Measurements from ENCODE around the gene NSF. TPM values are rescaled to one million over a fixed set of nuclear protein-coding genes. Genes with fewer than 3 reads are reported as not detected.

Gene NSF
- total and polyA plus RNA-seq, 2 experiments from 2014 or later, result 18.6 to 29.0 TPM

DNA sequence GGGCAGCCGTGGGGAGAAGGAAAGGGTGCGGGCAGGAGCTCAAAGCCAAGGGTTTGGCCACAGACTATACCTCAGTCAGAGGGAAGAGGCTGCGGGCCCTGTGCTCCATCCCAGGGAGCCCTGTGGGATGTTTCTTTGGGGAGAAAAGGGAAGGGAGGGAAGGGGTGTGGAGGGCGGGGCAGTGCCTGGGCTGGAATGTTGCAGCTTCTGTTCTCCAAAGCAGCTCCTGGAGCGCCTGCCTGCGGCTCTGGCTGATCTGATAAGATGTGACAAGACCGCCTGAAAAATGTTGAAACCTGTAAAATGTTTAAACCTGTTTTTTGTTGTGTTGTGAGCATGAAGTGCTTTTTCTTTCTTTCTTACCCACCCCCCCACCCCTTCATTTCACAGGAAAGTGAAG, 195.2 kb downstream of the NSF start:
- Histone ChIP-seq H3K27ac (no peak overlapping the region), H3K9me3 (ENCODE audit: low read depth) (no peaks in the 10 kb centered on the region), H3K36me3 (no peaks in the 10 kb centered on the region), H3K4me1 (ENCODE audit: low read depth) (peaks cover 4% of the 10 kb centered on the region), H3K27me3 (no peaks in the 10 kb centered on the region), H3K4me3 (no peak overlapping the region)
- DNase-seq (ENCODE audit: low read depth in 1 of 2, low spot score in 1 of 2), result peak in 1 of 2 donors; percentile 36
- TF ChIP-seq, protein P1, sequence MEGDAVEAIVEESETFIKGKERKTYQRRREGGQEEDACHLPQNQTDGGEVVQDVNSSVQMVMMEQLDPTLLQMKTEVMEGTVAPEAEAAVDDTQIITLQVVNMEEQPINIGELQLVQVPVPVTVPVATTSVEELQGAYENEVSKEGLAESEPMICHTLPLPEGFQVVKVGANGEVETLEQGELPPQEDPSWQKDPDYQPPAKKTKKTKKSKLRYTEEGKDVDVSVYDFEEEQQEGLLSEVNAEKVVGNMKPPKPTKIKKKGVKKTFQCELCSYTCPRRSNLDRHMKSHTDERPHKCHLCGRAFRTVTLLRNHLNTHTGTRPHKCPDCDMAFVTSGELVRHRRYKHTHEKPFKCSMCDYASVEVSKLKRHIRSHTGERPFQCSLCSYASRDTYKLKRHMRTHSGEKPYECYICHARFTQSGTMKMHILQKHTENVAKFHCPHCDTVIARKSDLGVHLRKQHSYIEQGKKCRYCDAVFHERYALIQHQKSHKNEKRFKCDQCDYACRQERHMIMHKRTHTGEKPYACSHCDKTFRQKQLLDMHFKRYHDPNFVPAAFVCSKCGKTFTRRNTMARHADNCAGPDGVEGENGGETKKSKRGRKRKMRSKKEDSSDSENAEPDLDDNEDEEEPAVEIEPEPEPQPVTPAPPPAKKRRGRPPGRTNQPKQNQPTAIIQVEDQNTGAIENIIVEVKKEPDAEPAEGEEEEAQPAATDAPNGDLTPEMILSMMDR (IDR thresholded peaks at IDR 0.05; ENCODE audit: low read depth, low read length), result no peak

DNA sequence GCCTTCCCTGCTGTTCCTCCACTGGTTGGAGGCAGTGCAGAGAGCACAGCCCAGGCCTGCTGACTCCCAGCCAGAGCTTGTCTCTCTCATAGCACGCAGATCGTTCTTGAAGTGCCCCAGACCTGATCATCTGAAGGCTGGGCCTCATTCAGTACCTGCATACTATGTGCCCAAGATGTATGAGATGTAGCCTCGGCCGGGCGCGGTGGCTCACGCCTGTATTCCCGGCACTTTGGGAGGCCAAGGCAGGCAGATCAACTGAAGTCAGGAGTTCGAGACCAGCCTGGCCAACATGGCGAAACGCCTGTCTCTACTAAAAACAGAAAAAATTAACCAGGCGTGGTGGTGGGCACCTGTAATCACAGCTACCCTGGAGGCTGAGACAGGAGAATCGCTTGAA, 197.0 kb downstream of the NSF start:
- Histone ChIP-seq H3K27me3 (no peaks in the 10 kb centered on the region), H3K36me3 (no peaks in the 10 kb centered on the region), H3K27ac (no peak overlapping the region), H3K9me3 (ENCODE audit: low read depth) (no peaks in the 10 kb centered on the region), H3K4me3 (no peak overlapping the region), H3K4me1 (ENCODE audit: low read depth) (peaks cover 4% of the 10 kb centered on the region)
- no peak for DNase-seq (ENCODE audit: low read depth in 1 of 2, low spot score in 1 of 2)
- TF ChIP-seq, protein P1 (IDR thresholded peaks at IDR 0.05; ENCODE audit: low read depth, low read length), result no peak

DNA sequence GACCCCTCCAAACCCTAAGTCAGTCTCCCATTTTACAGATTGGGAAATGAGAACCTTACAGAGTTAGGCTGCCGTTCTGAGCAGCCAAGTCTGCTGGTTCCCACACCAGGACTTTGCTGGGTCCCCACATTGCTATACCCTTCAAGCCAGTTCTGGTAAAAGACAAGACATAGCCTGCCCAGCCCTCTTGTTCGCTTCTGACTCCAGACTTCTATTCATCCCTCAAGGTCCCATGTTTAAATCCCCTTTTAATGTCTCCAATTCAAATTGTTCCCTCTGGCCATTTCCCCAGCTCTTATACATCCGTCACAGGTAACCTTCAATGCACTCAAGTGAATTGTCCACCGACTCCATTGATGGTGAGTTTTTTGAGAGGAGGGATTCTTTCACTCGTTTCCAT, 197.8 kb downstream of the NSF start:
- DNase-seq (ENCODE audit: low read depth in 1 of 2, low spot score in 1 of 2), result no peak
- Histone ChIP-seq H3K36me3 (no peaks in the 10 kb centered on the region), H3K4me3 (no peak overlapping the region), H3K4me1 (ENCODE audit: low read depth) (peaks cover 4% of the 10 kb centered on the region), H3K9me3 (ENCODE audit: low read depth) (no peaks in the 10 kb centered on the region), H3K27ac (no peak overlapping the region), H3K27me3 (no peaks in the 10 kb centered on the region)
- TF ChIP-seq, protein P1 (IDR thresholded peaks at IDR 0.05; ENCODE audit: low read depth, low read length), result no peak

DNA sequence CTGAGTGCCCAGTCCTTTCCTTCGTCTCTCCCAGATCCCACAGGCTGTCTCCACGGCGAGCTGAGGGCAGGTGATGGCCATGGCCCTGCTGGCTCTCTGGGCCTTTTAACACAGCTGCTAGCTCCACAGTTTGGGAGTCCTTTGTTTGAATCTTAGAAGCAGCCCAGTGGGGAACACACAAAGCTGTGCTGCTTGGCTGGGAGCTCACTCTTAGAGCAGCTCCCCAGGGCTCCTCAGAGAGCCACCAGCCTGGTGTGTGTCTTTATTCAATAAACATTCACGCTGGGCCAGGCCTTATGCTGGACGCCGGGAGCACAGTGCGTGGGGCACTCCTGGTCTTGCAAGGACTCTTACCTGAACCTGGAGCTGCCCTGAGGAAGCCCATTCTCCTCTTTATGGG, 198.3 kb downstream of the NSF start:
- Histone ChIP-seq H3K4me3 (no peak overlapping the region), H3K4me1 (ENCODE audit: low read depth) (peaks cover 4% of the 10 kb centered on the region), H3K27ac (no peak overlapping the region), H3K9me3 (ENCODE audit: low read depth) (no peaks in the 10 kb centered on the region), H3K27me3 (no peaks in the 10 kb centered on the region), H3K36me3 (no peaks in the 10 kb centered on the region)
- DNase-seq (ENCODE audit: low read depth in 1 of 2, low spot score in 1 of 2), result no peak
- TF ChIP-seq, protein P1 (IDR thresholded peaks at IDR 0.05; ENCODE audit: low read depth, low read length), result no peak

DNA sequence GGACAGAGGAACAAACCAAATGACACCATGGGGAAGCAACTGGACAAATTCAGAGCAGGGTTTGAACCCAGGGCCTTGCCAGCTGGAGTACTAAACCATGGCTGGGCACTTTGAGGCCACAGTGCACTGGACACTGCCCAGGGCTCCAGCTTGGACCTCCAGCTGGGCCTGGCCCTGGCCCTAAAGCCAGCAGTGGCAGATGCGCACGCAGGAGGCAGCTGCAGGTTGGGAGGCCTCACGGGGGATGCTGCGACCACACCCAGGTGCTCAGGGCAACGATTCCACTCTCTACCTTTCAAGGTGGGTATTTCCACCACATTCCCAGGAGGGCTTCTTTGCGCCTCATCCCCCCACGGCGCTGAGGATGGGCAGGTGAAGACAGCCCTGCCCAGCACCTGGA, 199.1 kb downstream of the NSF start:
- no peaks in the 10 kb centered on the region for H3K9me3 ChIP-seq (ENCODE audit: low read depth)
- TF ChIP-seq, protein P1 (IDR thresholded peaks at IDR 0.05; ENCODE audit: low read depth, low read length), result no peak
- no peak overlapping the region for H3K4me3 ChIP-seq
- H3K27ac ChIP-seq, result no peak overlapping the region
- no peak for DNase-seq (ENCODE audit: low read depth in 1 of 2, low spot score in 1 of 2)
- H3K27me3 ChIP-seq, result no peaks in the 10 kb centered on the region
- H3K36me3 ChIP-seq, result no peaks in the 10 kb centered on the region
- H3K4me1 ChIP-seq (ENCODE audit: low read depth), result peaks cover 4% of the 10 kb centered on the region

DNA sequence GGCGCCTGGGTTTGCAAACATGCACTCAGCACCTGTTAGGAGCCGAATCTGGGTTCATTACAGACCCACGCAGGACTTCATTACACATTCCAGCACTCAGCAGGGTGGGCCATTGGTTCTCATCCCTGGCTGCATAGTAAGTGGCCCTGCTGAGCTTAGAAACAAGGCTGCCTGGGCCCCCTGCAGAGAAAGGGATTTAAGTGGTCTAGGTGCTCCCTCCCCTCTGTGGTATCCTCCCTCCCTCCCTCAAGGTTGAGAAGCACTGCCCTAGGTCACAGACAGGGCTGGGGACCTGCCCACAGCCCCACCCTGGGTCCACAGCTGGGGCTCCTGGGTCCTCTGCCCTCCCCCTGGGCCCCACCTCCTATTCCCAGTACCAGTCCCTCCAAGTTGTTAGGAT, 199.7 kb downstream of the NSF start:
- TF ChIP-seq, protein P1 (IDR thresholded peaks at IDR 0.05; ENCODE audit: low read depth, low read length), result no peak
- no peak for DNase-seq (ENCODE audit: low read depth in 1 of 2, low spot score in 1 of 2)
- peaks cover 4% of the 10 kb centered on the region for H3K4me1 ChIP-seq (ENCODE audit: low read depth)
- H3K27me3 ChIP-seq, result no peaks in the 10 kb centered on the region
- no peak overlapping the region for H3K27ac ChIP-seq
- H3K4me3 ChIP-seq, result no peak overlapping the region
- H3K36me3 ChIP-seq, result no peaks in the 10 kb centered on the region
- no peaks in the 10 kb centered on the region for H3K9me3 ChIP-seq (ENCODE audit: low read depth)

Data from cardiac muscle cell (in vitro differentiated cells and primary cell).